ENCODE results near the gene TBC1D24.

Gene TBC1D24

GRCh38 chr16:2483939-2484897 is 9.3 kb downstream of the TBC1D24 start:
- DNase-seq = no peak

DNA sequence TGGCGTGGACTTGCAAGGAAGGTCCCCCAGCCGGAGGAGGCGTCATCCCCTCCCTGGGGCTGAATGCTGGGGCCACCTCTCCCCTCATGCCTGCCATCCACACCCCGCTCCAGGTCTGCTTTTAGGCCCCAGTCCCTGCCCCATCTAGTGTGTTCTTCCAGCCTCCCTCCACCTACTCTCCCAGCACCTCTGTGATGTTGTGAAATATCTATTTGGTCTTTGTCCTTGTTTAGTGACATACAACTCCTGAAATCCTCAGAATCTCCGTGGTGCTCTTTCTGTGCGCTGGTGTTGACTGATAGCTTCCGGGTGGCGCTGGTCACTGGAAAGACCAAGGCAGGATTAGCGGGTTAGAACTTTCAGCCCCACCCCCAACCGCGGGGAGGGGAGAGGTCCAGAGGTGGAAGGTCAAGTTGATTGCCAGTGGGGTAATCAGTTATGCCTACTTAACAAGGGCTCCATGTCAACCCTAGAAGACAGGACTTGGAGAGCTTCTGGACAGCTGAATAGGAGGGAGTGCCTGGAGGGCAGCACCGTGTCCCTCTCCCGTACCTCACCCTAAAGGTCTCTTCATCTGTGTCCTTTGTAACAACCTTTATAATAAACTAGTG is 10.1 kb downstream of the TBC1D24 start:
- no peak for DNase-seq

DNA sequence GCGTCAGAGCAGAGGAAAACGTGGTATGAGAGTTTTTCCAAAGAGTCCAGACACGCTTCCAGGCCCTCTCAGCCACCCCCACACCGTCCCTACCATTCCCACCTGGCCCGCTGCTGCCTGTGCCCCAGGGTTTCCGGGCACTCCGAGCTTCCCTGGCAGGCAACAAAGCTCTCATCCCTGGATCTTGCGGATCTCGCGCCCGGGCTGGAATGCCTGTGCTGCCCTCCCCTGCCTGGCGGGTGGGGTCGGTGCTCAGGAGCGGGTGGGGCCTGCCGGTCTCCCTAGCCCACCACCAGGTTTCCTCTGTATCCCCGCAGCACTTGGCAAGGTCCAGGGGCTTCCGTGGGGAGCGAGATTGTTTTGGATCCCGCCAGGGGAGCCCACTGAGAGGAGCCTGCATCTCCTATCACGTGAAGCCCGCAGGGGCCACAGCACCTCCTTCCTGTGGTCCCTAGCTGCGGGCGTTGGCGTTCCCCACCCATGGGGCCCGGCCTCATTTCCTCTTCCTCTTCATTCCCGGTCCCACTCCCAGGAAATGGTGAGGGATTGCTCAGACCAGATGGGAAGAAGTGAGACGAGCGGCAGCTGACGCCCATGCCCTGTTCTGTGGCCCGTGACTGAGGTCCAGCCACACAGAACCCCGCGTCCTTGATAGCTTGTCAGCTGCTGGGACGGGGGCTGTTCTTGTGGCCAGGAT is 11.0 kb downstream of the TBC1D24 start:
- DNase-seq = no peak

- DNase-seq = peak in 2 of 3 experiments; percentile 20 to 81
These were observed 12.0 kb downstream of the TBC1D24 start for GRCh38 chr16:2486645-2487516.

- DNase-seq = no peak
These were observed 12.6 kb downstream of the TBC1D24 start for GRCh38 chr16:2487517-2487842.

GRCh38 chr16:2487903-2488531 is 13.1 kb downstream of the TBC1D24 start:
- DNase-seq = no peak

GRCh38 chr16:2489581-2489980 is 14.7 kb downstream of the TBC1D24 start:
- no peak for DNase-seq

DNA sequence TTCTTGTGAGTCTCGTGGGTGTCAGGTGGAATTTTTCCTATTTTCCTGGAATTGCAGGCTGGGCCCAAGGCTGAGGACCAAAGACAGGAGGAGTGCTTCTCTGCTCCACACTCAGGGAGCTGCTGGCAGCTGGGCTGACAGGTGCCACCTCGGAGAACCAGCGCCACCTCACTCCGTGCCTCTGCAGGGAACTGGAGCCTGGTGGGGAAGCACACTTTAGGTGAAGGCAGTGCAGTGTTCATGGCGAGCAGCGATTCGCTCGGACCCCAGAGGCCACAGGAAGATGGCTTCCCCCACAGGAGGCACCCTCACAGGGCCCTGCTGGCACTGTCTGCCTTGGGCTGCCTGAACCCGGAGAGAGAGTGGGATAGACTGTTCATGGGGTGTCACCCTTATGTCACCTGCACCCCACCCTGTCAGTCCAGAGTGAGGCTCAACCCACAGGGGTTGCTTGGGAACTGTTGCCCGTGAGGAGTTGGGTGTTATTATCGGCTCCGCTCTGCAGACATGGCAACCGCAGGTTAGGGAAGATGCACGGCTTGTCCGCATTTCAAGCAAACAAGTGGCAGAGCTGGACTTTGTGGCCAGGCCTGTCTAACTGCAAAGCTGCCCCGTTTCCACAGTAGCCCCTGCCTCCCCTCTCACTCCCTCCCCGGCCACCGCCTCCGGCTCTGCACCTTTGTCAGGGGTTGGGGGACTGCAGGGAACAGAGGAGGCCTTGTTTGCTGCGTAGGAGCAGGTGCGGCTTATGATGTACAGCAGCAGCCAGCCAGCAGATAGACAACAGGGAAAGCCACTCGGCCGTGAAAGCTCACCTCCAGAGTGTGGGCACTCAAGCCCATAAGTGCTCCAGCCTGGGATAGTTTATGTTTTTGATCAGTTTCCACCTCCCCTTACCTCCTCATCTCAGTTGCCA is 15.5 kb downstream of the TBC1D24 start:
- DNase-seq = peak; percentile 65 to 95 (median 79)

- no peak for DNase-seq
These were observed 17.4 kb downstream of the TBC1D24 start for GRCh38 chr16:2492292-2492691.

- DNase-seq = no peak
These were observed 18.7 kb downstream of the TBC1D24 start for GRCh38 chr16:2493605-2494004.

DNA sequence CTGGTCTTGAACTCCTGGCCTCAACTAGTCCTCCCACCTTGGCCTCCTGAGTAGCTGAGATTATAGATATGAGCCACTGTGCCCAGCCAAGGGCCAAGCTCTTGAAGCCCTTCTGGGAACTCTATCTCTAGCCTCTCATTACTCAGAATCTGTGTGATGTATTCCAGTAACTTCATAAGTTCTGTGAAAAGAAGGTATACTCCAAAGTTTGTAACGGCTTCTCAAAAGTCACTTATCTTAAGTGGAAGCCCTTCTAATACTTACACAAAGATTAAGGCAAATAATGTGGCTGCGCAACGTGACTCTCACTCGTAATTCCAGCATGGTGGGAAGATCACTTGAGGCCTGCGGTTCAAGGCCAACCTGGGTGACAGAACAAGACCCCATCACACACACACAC is 19.7 kb downstream of the TBC1D24 start:
- no peak for DNase-seq

GRCh38 chr16:2495041-2495440 is 20.1 kb downstream of the TBC1D24 start:
- DNase-seq = no peak

DNA sequence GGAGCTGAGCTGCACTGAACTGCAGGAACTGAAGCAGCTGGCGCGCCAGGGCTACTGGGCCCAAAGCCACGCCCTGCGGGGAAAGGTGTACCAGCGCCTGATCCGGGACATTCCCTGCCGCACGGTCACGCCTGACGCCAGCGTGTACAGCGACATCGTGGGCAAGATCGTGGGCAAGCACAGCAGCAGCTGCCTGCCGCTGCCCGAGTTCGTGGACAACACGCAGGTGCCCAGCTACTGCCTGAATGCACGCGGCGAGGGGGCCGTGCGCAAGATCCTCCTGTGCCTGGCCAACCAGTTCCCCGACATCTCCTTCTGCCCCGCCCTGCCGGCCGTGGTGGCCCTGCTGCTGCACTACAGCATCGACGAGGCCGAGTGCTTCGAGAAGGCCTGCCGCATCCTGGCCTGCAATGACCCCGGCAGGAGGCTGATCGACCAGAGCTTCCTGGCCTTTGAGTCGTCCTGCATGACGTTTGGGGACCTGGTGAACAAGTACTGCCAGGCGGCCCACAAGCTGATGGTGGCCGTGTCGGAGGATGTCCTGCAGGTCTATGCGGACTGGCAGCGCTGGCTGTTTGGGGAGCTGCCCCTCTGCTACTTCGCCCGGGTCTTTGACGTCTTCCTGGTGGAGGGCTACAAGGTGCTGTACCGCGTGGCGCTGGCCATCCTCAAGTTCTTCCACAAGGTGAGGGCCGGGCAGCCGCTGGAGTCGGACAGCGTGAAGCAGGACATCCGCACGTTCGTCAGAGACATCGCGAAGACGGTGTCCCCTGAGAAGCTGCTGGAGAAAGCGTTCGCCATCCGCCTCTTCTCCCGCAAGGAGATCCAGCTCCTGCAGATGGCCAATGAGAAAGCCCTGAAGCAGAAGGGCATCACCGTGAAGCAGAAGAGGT is 21.5 kb downstream of the TBC1D24 start:
- no peak for DNase-seq

- DNase-seq = no peak
These were observed 22.2 kb downstream of the TBC1D24 start for GRCh38 chr16:2497116-2497630.

- DNase-seq = no peak
These were observed 23.0 kb downstream of the TBC1D24 start for GRCh38 chr16:2497695-2498484.

- DNase-seq = no peak
These were observed 23.8 kb downstream of the TBC1D24 start for GRCh38 chr16:2498531-2499253.

- no peak for DNase-seq
These were observed 24.5 kb downstream of the TBC1D24 start for GRCh38 chr16:2499454-2499853.

- no peak for DNase-seq
These were observed 25.0 kb downstream of the TBC1D24 start for GRCh38 chr16:2499890-2500429.

All from NCI-H1417 (cell line).